GM23248 (cell line): ENCODE results near the gene CDH7. TPM values are rescaled to one million over a fixed set of nuclear protein-coding genes. Genes with fewer than 3 reads are reported as not detected.

Source experiments
- DNase-seq: peaks from one replicate; pipeline ENCODE4 v3.0.0-alpha.2; 2015
- H2AFZ ChIP-seq: fragments of 200-600 bp; sonication (generic); 2 replicates; pipeline ENCODE4 v1.6.1; 2016; ENCODE audit warnings: antibody characterized with exemption
- H3F3A ChIP-seq: fragments of 200-600 bp; sonication (generic); 2 replicates; pipeline ENCODE4 v1.6.1; 2016; ENCODE audit warnings: mild to moderate bottlenecking, antibody characterized with exemption, mixed run types; ENCODE audit not compliant: insufficient read depth
- H3K27ac ChIP-seq: fragments of 200-600 bp; sonication (generic); 2 replicates; pipeline ENCODE4 v1.5.1; 2016; ENCODE audit warnings: mild to moderate bottlenecking
- H3K27me3 ChIP-seq: fragments of 200-600 bp; sonication (generic); replicated peaks from 2 replicates; pipeline ENCODE4 v1.6.1; 2016; ENCODE audit warnings: mild to moderate bottlenecking; ENCODE audit not compliant: insufficient read depth
- H3K36me3 ChIP-seq: fragments of 200-600 bp; sonication (generic); 2 replicates; pipeline ENCODE4 v1.6.1; 2016; ENCODE audit warnings: low read depth, mild to moderate bottlenecking
- H3K4me1 ChIP-seq: fragments of 200-600 bp; sonication (generic); 2 replicates; pipeline ENCODE4 v1.6.1; 2016; ENCODE audit warnings: mild to moderate bottlenecking; ENCODE audit not compliant: insufficient read depth
- H3K4me2 ChIP-seq: fragments of 200-600 bp; sonication (generic); one replicate; pipeline ENCODE4 v1.6.1; 2016; ENCODE audit warnings: mild to moderate bottlenecking; ENCODE audit not compliant: unreplicated experiment
- H3K4me3 ChIP-seq: fragments of 200-600 bp; sonication (generic); 2 replicates; pipeline ENCODE4 v1.5.1; 2016; ENCODE audit warnings: mild to moderate bottlenecking
- H3K79me2 ChIP-seq: fragments of 200-600 bp; sonication (generic); 2 replicates; pipeline ENCODE4 v1.6.1; 2016; ENCODE audit warnings: mild to moderate bottlenecking; ENCODE audit not compliant: insufficient read depth
- H3K9ac ChIP-seq: fragments of 200-600 bp; sonication (generic); 2 replicates; pipeline ENCODE4 v1.6.1; 2016; ENCODE audit warnings: mild to moderate bottlenecking
- H3K9me2 ChIP-seq: fragments of 200-600 bp; sonication (generic); 2 replicates; pipeline ENCODE4 v1.6.1; 2016; ENCODE audit warnings: mixed run types, mild to moderate bottlenecking, moderate library complexity; ENCODE audit not compliant: insufficient read depth
- H3K9me3 ChIP-seq: fragments of 200-600 bp; sonication (generic); one replicate; pipeline ENCODE4 v1.6.1; 2017; ENCODE audit warnings: low read depth
- H4K20me1 ChIP-seq: fragments of 200-600 bp; sonication (generic); 2 replicates; pipeline ENCODE4 v1.6.0; 2016; ENCODE audit not compliant: insufficient read depth
- EZH2 ChIP-seq: fragments of 200-600 bp; sonication (generic); IDR thresholded peaks from 2 replicates; pipeline ENCODE4 v1.6.1; 2018; ENCODE audit warnings: antibody characterized with exemption, mild to moderate bottlenecking; ENCODE audit not compliant: insufficient read depth, poor library complexity, severe bottlenecking
- EZH2phosphoT487 ChIP-seq: fragments of 200-600 bp; sonication (generic); IDR thresholded peaks from 2 replicates; pipeline ENCODE4 v1.6.1; 2018; ENCODE audit warnings: antibody characterized with exemption, moderate library complexity, mild to moderate bottlenecking, low read depth; ENCODE audit not compliant: insufficient read depth
- WGBS, 2 experiments: methylation state at CpG; one replicate each; pipeline ENCODE4 v1.1.6; 2015 to 2017; ENCODE audit warnings: low lambda C conversion rate in 2 of 2, low coverage in 1 of 2; ENCODE audit errors: missing lambda C conversion rate in 2 of 2; 5-methylcytosine and 5-hydroxymethylcytosine counted together
- in situ Hi-C: fragments of 300-500 bp; cut with MboI; formaldehyde crosslinking; loops from 2 replicates; pipeline ENCODE4 v1.15.0; 2020
- polyA plus RNA-seq: library from polyadenylated mRNA; unstranded; fragments of >200 nt; fragmentation: Nextera tagmentation; extraction: Ambion mirVana; gene quantifications from 2 replicates; pipeline ENCODE4 v1.2.1, GENCODE V29; 2016
- total RNA-seq: library from RNA; depleted of rRNA; stranded (reverse); fragments of >200 nt; shearing (Covaris generic); gene quantifications from 2 replicates; pipeline ENCODE4 v1.2.3, GENCODE V29; 2014

CDH7 gene
- total and polyA plus RNA-seq, 2 experiments from 2014 or later = not detected

DNA sequence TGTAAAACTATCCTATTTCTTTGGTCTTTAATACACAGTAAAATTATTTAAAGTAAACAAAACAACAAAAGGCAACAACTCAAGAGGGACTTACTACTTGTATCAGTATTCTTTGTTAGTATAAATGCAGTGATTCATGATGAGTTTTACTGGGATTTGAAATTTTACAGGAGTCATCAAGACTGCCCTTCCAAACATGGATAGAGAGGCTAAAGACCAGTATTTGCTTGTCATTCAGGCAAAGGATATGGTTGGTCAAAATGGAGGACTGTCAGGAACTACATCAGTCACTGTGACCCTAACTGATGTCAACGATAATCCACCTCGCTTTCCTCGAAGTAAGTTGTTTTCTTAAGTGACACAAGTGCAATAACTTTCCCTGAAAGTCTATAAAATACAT is 71.1 kb downstream of the CDH7 start:
- Histone ChIP-seq H3K4me2 (no peak overlapping the region), H3K4me3 (no peak overlapping the region), H3K9ac (no peak overlapping the region), H3K9me2 (no peaks in the 10 kb centered on the region), H3K9me3 (no peaks in the 10 kb centered on the region), H3K27ac (no peak overlapping the region), H3K79me2 (no peaks in the 10 kb centered on the region), H3F3A (no peaks in the 10 kb centered on the region), H3K27me3 (no peaks in the 10 kb centered on the region), H4K20me1 (no peaks in the 10 kb centered on the region), H2AFZ (no peak overlapping the region), H3K4me1 (no peaks in the 10 kb centered on the region), H3K36me3 (no peaks in the 10 kb centered on the region)
- in situ Hi-C loops = no loop called here
- 41 to 51% methylated on average over 3 of the region's 3 CpGs for WGBS, 2 experiments
- TF ChIP-seq EZH2 = no peak
- TF ChIP-seq EZH2phosphoT487 = no peak
- DNase-seq = no peak

DNA sequence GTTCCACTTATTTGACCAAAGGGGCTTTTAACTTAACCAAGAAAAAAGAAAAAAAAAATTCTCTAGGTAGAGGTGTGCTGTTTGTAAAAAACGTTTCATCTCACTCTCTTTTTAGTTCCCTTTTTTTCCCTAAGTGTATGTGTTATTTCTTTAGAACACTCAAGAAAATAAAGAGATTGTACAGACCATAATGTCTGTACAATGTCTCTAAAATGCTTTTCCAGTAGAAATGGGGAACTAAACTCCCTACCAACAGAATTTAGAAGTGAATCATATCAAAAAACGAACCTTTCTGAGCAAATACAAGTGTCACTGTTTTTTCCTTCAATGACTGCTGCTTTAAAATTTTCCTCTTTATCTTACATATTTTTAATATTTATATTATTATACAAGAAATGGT is 72.0 kb downstream of the CDH7 start:
- Histone ChIP-seq H3K9ac (no peak overlapping the region), H3K9me2 (no peaks in the 10 kb centered on the region), H3K79me2 (no peaks in the 10 kb centered on the region), H3K27me3 (no peaks in the 10 kb centered on the region), H3K9me3 (peaks cover 4% of the 10 kb centered on the region), H2AFZ (no peak overlapping the region), H3K4me3 (no peak overlapping the region), H3F3A (no peaks in the 10 kb centered on the region), H3K4me1 (no peaks in the 10 kb centered on the region), H4K20me1 (no peaks in the 10 kb centered on the region), H3K4me2 (no peak overlapping the region), H3K27ac (no peak overlapping the region), H3K36me3 (no peaks in the 10 kb centered on the region)
- DNase-seq = no peak
- 0 to 1% methylated on average over 2 of the region's 2 CpGs for WGBS, 2 experiments
- in situ Hi-C loops = no loop called here
- TF ChIP-seq EZH2 (no peak), EZH2phosphoT487 (no peak)

DNA sequence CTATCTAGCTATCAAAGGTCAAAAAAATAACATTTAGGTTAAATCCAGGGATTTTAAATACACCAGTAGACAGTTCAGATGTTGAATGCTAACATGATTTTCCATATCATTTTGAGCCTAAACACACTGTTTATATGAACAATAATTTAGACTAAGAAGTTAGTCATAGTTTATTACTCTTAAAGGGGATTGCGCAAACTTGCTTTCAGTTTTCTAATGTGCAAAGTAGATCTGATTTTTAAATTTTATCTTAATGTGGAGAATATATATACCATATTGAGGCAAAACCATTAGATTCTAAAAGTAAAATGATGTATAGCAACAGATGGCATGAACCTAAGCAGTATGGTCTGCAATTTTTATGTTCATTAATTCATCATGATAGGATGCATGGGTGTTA is 76.6 kb downstream of the CDH7 start:
- DNase-seq = no peak
- Histone ChIP-seq H4K20me1 (no peaks in the 10 kb centered on the region), H3K27me3 (no peaks in the 10 kb centered on the region), H3K79me2 (no peaks in the 10 kb centered on the region), H3K4me1 (no peaks in the 10 kb centered on the region), H3K4me2 (no peak overlapping the region), H3K9me2 (no peaks in the 10 kb centered on the region), H3K4me3 (no peak overlapping the region), H3K36me3 (no peaks in the 10 kb centered on the region), H3K9ac (no peak overlapping the region), H3F3A (no peaks in the 10 kb centered on the region), H3K9me3 (peaks cover 4% of the 10 kb centered on the region), H2AFZ (no peak overlapping the region), H3K27ac (no peak overlapping the region)
- TF ChIP-seq EZH2phosphoT487 = no peak
- TF ChIP-seq EZH2 = no peak
- WGBS, 2 experiments = 53 to 63% methylated on average over 1 of the region's 1 CpG
- in situ Hi-C loops = no loop called here

DNA sequence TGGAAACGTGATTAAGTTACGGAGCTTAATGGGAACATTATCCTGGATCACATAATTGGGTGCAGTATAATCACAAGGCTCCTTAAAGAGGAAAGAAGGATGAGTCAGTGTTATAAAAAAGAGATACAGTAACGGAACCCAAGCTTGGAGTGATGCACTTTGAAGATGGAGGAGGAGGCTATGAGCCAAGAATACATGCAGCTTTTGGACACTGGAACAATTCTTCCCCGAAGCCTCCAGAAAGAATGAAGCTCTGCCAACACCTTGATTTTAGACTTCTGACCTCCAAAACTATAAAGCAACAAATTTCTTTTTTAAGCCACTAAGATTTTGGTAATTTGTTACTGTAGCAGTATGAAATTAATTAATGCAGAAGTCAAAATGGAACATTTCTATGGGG is 85.1 kb downstream of the CDH7 start:
- H3K4me1 ChIP-seq = no peaks in the 10 kb centered on the region
- H3K36me3 ChIP-seq = no peaks in the 10 kb centered on the region
- no peaks in the 10 kb centered on the region for H4K20me1 ChIP-seq
- no peak overlapping the region for H2AFZ ChIP-seq
- 32 to 37% methylated on average over 4 of the region's 4 CpGs for WGBS, 2 experiments
- no peaks in the 10 kb centered on the region for H3K79me2 ChIP-seq
- no peaks in the 10 kb centered on the region for H3K27me3 ChIP-seq
- TF ChIP-seq EZH2phosphoT487 = no peak
- TF ChIP-seq EZH2 = no peak
- H3K9me2 ChIP-seq = no peaks in the 10 kb centered on the region
- no peak for DNase-seq
- H3K27ac ChIP-seq = no peak overlapping the region
- H3F3A ChIP-seq = no peaks in the 10 kb centered on the region
- no peak overlapping the region for H3K4me2 ChIP-seq
- no peak overlapping the region for H3K9ac ChIP-seq
- in situ Hi-C loops = no loop called here
- H3K9me3 ChIP-seq = peaks cover 6% of the 10 kb centered on the region
- H3K4me3 ChIP-seq = no peak overlapping the region

DNA sequence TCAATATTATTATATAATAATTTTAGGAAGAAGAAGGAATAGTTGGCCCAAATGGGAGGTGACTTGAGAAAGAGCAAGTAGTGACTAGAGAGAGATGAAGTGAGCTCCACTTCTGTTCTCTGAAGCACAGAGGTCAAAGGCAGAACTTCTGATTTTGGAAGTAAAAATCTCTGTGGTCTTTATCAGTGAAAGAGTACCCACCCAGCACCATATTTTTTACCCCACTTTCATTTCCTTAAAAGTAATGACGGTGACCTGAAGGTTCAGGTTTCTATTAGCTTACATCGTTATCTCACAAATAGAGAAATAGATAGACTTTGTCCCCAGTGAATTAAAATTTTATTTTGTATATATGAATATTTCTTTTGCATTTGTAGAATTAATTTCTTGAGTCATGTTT is 95.3 kb downstream of the CDH7 start:
- no peaks in the 10 kb centered on the region for H3K4me1 ChIP-seq
- TF ChIP-seq EZH2phosphoT487 (no peak), EZH2 (no peak)
- H3K9ac ChIP-seq = no peak overlapping the region
- H3K36me3 ChIP-seq = no peaks in the 10 kb centered on the region
- no peaks in the 10 kb centered on the region for H4K20me1 ChIP-seq
- H3K27ac ChIP-seq = no peak overlapping the region
- H3K9me2 ChIP-seq = no peaks in the 10 kb centered on the region
- no peaks in the 10 kb centered on the region for H3F3A ChIP-seq
- no peak for DNase-seq
- no peaks in the 10 kb centered on the region for H3K9me3 ChIP-seq
- in situ Hi-C loops = no loop called here
- no peak overlapping the region for H3K4me2 ChIP-seq
- no peaks in the 10 kb centered on the region for H3K79me2 ChIP-seq
- no peak overlapping the region for H3K4me3 ChIP-seq
- H2AFZ ChIP-seq = no peak overlapping the region
- 6 to 12% methylated on average over 2 of the region's 2 CpGs for WGBS, 2 experiments
- H3K27me3 ChIP-seq = no peaks in the 10 kb centered on the region
